GM10248 (cell line): ENCODE results near the gene DTX4.

Experiments
- CTCF ChIA-PET: fragments of 300-600 bp; sonication (Branson Sonifier 250); formaldehyde crosslinking; extraction: SDS; loops from one replicate; lab custom pipeline; 2021; ENCODE audit warnings: antibody characterized with exemption; lab: Yijun Ruan, JAX
- POLR2A ChIA-PET: fragments of 350-650 bp; sonication (Branson Sonifier 250); formaldehyde crosslinking; extraction: SDS; loops from one replicate; lab custom pipeline; 2020; ENCODE audit warnings: antibody characterized with exemption; lab: Yijun Ruan, JAX
- DNase-seq: peaks from one replicate; pipeline ENCODE4 v3.0.0; 2012; ENCODE audit errors: extremely low spot score
- TF ChIP-seq, protein P1 (sequence below): IDR thresholded peaks from 2 replicates; pipeline ENCODE4 v1.5.1; 2012; ENCODE audit warnings: mild to moderate bottlenecking, low read depth; ENCODE audit errors: extremely low read depth, missing control alignments, control extremely low read depth

The DTX4 gene

DNA sequence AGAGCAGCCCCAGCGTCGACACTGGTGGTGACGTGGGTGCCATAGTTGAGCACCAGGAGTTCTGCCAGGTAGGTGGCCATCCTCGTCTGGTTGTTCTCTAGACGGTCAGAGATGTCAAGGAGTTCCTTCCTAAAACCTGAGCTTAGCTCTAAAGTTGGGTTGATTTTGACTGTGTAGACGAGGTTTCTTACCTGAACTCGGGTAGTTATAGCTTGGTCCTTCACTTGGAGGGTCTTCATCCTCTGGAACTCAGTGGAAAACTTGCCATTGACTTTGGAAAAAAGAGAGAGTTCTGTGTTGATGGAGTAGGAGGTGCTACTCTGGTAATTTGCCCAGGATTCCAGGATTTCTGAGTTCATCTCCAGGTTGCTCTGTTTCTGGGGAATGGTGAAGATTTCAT is 40.3 kb downstream of the DTX4 start:
- TF ChIP-seq, protein P1, sequence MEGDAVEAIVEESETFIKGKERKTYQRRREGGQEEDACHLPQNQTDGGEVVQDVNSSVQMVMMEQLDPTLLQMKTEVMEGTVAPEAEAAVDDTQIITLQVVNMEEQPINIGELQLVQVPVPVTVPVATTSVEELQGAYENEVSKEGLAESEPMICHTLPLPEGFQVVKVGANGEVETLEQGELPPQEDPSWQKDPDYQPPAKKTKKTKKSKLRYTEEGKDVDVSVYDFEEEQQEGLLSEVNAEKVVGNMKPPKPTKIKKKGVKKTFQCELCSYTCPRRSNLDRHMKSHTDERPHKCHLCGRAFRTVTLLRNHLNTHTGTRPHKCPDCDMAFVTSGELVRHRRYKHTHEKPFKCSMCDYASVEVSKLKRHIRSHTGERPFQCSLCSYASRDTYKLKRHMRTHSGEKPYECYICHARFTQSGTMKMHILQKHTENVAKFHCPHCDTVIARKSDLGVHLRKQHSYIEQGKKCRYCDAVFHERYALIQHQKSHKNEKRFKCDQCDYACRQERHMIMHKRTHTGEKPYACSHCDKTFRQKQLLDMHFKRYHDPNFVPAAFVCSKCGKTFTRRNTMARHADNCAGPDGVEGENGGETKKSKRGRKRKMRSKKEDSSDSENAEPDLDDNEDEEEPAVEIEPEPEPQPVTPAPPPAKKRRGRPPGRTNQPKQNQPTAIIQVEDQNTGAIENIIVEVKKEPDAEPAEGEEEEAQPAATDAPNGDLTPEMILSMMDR = no peak
- ChIA-PET POLR2A (no interaction called here), CTCF (interaction anchor here (0.9 to 36.1 kb wide), 6 partner anchors 9 to 216 kb away, joined by 3 to 962 read pairs (median 5); partner anchors contain the start of gene DTX4)
- no peak for DNase-seq

DNA sequence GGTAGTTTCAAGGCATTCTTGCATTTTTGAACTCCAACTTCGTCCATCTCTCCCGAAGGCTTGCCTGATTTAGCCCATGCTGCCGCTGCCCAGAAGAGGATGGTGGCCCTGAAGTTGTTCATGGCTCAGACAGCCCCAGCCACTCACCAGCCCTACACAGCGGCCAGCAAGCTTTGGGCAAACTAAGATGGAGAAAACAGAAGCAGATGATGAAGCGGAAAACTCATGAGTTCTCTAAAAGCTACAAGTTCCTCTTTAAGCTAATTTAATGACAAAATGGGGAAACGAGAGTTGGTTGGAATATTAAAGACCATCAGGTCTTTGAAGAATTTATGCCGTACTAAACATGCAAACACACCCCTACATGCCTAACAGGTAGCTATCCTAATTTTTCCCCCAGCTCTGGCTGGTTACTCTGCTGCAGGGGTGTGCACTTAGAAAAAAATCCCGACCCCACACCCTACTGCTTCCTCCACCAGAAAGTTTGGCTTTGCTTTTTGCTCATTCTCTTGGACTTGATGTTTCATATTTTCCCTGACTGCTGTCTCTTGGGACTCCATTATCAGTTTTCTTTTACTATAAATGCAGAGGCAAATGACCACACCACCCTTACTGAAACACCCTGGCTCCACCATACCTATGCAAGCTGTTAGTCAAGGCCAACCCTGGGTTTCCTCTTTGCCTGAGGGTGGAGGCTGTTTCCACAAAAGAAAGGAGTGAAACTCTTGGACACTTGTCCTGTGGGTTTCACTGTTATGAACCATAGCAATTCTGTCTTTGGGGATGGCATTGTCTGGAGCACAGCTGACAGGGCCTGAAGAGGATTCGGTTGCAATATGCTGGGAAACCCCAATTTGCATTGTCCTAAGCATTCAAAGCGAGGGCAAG is 41.1 kb downstream of the DTX4 start, which contains the start of gene MPEG1:
MPEG1 (minus strand) TSS at position 184 of the 888 bp plus-strand sequence; CDS start at position 122, 62 bp downstream.
- ChIA-PET CTCF (interaction anchor here (1.0 to 36.1 kb wide), 6 partner anchors 10 to 215 kb away, joined by 3 to 962 read pairs (median 7); partner anchors contain the start of gene DTX4), POLR2A (no interaction called here)
- no peak for DNase-seq
- TF ChIP-seq, protein P1 = no peak

DNA sequence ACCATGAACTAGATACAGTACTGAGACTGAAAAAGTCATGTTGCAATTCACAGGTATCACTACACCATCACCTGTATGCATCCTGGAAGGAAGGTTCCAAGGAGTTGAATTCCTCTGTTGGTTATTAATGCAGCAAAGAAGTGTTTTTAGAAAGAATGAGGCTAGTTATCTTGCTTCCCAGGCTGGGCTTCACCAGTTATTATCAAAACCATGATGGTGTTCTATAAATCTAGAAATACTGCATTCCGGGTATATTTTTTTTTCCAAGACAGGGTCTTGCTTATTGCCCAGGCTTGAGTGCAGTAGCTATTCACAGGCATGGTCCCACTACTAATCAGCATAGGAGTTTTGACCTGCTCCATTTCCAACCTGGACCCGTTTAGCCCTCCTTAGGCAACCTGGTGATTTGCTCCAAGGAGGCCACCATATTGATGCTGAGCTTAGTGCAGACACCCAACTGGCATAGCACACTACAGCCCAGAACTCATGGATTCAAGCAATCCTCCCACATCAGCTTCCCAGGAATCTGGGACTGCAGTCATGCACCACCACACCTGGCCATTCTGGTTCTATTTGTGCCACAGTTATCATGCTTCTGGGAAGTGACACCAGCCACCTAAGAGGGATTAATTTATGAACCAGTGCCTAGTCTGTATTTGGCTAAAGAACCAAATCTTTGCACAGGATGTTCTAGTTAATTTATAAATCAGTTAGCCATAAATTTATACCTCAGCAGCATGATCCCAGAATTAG is 42.4 kb downstream of the DTX4 start:
- no peak for DNase-seq
- ChIA-PET CTCF (interaction anchor here (1.0 to 36.1 kb wide), 6 partner anchors 9 to 79 kb away, joined by 4 to 962 read pairs (median 7); partner anchors contain the start of gene DTX4), POLR2A (no interaction called here)
- TF ChIP-seq, protein P1 = no peak

DNA sequence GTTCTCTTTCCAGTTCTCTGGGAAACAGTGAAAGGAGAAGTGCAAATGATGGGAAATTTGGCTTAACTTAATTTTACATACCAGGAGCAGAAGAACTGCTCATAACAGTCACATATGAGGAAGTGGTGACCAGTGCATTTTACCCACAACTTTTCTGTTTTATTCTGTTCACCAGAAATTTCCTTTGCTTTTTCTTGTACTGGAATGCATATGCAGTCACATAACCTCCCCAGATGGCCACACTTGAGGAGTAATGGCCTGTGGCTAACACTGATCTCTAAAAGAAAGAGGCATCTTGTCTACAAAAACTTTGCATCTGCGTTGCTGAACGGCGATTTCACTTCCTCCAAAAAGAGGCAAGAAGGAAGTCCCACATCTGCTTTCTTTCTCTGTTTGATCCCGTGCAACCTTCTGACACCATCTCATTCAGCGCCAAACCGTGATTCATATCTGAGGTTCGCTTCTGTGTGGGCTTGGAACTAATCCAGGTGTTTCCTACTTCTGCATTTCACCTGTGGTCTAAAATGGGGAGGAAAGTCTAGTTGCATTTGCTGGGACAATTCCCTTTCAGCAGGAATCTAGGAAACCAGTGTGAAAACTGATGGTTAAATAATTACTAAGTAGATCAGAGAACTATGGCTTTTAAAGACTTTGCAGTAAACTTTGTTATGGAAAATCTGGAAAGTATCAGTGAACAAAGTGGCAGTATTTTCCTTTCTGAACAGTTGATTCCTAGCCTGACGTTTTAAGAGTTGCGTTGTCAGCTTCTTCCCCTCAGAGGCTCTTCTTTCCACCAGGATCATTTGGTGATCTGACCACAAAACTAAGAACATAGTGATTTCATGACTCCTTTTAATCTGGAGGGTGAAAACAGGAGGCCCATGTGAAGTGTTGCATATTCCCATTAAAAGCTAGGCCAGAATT is 45.0 kb downstream of the DTX4 start:
- TF ChIP-seq, protein P1 = no peak
- ChIA-PET CTCF (interaction anchor here (1.0 to 4.3 kb wide), 3 partner anchors 10 to 81 kb away, joined by 3 to 18 read pairs (median 3); partner anchors contain the start of gene DTX4), POLR2A (no interaction called here)
- peak; percentile 64 for DNase-seq

DNA sequence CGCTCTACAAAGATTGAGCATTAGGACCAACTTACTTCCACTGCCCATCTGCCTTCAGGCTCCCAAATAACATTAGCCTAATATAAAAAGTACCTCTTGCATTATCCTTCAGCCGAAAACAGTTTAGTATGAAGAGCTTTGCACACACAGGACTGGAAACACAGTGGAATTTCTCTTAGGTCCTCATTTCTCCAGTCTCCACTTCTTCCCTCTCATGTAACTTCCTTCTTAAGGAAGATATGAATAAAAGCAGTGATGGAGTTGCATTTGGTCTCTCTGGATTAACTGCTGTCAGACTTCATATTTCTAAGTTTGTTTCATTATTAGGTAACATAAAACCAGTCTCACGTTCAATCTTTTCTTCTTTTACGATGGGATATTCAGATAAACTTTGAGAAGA is 46.4 kb downstream of the DTX4 start:
- POLR2A ChIA-PET = no interaction called here
- no peak for DNase-seq
- CTCF ChIA-PET = interaction anchor here (1.0 to 4.3 kb wide), 6 partner anchors 9 to 210 kb away, joined by 3 to 18 read pairs (median 4); partner anchors contain the start of gene DTX4
- TF ChIP-seq, protein P1 = no peak
